ENCODE measurements around the gene RFTN1. TPM values are rescaled to one million over a fixed set of nuclear protein-coding genes. Genes with fewer than 3 reads are reported as not detected.

RFTN1 gene
- total and polyA plus RNA-seq, 2 of the 8 experiments (the other 6 are each of a cell fraction or from before 2014, with no cell fraction given), result 4.6 to 6.7 TPM

DNA sequence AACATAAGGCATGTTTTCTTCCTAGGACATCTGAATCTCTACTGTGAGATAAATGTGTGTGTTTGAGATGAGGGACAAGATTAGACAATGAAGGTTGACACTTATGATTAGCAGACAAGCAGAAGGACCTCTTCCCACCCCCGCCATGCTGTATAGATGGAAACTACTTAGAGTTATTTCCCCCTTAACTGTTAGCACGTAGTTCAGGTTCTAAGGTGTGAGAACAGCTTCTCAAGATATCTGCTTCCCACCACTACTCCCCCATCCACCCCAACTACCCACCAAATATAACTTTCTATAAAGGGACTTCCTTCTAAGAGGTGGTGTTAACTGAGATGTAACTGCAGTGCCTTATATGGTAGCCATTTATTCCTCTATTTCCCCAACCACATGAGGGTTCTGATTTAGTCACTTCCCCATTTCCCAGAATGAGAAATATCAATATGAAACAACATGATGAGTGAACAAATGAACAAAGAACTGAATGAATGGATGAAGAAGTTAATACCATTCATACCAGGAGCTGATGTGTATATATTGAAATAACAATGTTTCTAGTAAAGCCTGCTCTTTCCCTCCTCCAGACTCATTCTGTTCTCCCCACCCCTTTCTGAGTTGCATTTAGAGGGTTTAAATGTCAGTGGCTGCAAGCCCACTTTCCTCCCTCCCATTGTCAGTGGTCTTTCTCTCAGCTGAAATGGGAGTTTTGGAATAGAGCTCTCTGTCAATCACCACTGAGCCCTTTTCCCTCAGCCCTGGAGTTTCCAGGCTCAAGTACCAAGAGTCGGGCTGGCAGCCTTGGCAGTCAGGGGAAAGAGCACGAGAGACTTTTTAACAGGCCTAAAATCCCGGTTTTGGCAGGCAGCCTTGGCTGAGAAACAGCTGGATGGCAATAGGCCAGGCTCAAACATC lies 7.7 kb upstream of the RFTN1 start:
- Histone ChIP-seq H3K27ac (ENCODE audit: low read depth, low read length) (no peak overlapping the region), H3K18ac (ENCODE audit: extremely low read depth, low read length) (no peak overlapping the region), H2BK20ac (ENCODE audit: low read length) (no peak overlapping the region), H3K79me1 (ENCODE audit: low read depth, low read length) (no peaks in the 10 kb centered on the region), H3K4ac (replicated peaks; ENCODE audit: insufficient read length, low read depth, low read length) (no peak overlapping the region), H4K91ac (replicated peaks; ENCODE audit: insufficient read length, low read length) (no peak overlapping the region), H3K4me2 (ENCODE audit: insufficient read depth in 1 of 2, low read depth in 2 of 2, low read length in 2 of 2) (no peak overlapping the region), H3K9me3 (ENCODE audit: insufficient read depth in 2 of 2, low read depth in 1 of 2, low read length in 1 of 2) (0 out of 4 replicates have a peak, but pooled peaks cover 0 to 3% of the 10 kb centered on the region in 2 experiments), H2AFZ (ENCODE audit: low read length) (no peak overlapping the region), H4K8ac (ENCODE audit: extremely low read depth, insufficient read depth, low read length) (no peak overlapping the region), H2BK12ac (ENCODE audit: low read depth, low read length) (no peak overlapping the region), H3K4me3 (ENCODE audit: extremely low read depth in 1 of 4, insufficient read depth in 2 of 4, low read depth in 3 of 4, low read length in 4 of 4) (no peak overlapping the region), H3K79me2 (ENCODE audit: control insufficient read depth in 1 of 2, insufficient read depth in 2 of 2, low read length in 2 of 2) (no peaks in the 10 kb centered on the region), H2AK5ac (ENCODE audit: low read depth, low read length) (no peak overlapping the region), H3K23me2 (ENCODE audit: low read depth, low read length) (no peaks in the 10 kb centered on the region), H4K20me1 (replicated peaks in 1 of 2; ENCODE audit: control insufficient read depth in 1 of 2, insufficient read depth in 2 of 2, low read length in 2 of 2) (no peaks in the 10 kb centered on the region), H3K9ac (replicated peaks in 1 of 4; ENCODE audit: extremely low read depth in 1 of 4, low read depth in 3 of 4, low read length in 3 of 4) (no peak overlapping the region), H3K27me3 (replicated peaks in 1 of 4; ENCODE audit: control insufficient read depth in 3 of 4, extremely low read depth in 1 of 4, insufficient read depth in 3 of 4, low read length in 3 of 4) (no peaks in the 10 kb centered on the region), H3K4me1 (replicated peaks in 1 of 4; ENCODE audit: control insufficient read depth in 3 of 4, insufficient read depth in 4 of 4, low read length in 3 of 4) (peaks cover 0 to 5% (median 2%) of the 10 kb centered on the region in 4 experiments; a peak in 5 of 7 replicates), H3K36me3 (ENCODE audit: control insufficient read depth in 2 of 4, insufficient read depth in 4 of 4, low read length in 3 of 4) (no peaks in the 10 kb centered on the region), H4K5ac (ENCODE audit: insufficient read length, low read depth, low read length) (no peak overlapping the region), H3K56ac (replicated peaks; ENCODE audit: insufficient read length, low read depth, low read length) (no peak overlapping the region), H2BK120ac (replicated peaks; ENCODE audit: low read depth, low read length) (no peak overlapping the region), H2BK15ac (ENCODE audit: low read length) (no peak overlapping the region), H3K14ac (ENCODE audit: insufficient read length) (no peak overlapping the region), H3K23ac (ENCODE audit: insufficient read length) (no peak overlapping the region), H2BK5ac (ENCODE audit: low read depth, low read length) (no peak overlapping the region)
- POLR2A ChIA-PET (ENCODE audit: partially characterized antibody), result interaction anchor here (1.3 kb wide), 1 partner anchor 39 kb away, joined by 3 read pairs; no protein-coding TSS in a partner anchor
- CTCF ChIA-PET (ENCODE audit: partially characterized antibody), result interaction anchor here (0.6 to 1.0 kb wide), 6 partner anchors 81 to 253 kb away, joined by 3 to 4 read pairs (median 3); no protein-coding TSS in a partner anchor
- no peak for DNase-seq (ENCODE audit: low read depth in 1 of 2, low spot score in 2 of 2)
- WGBS, 2 experiments (ENCODE audit: extremely low coverage in 1 of 2, insufficient coverage in 1 of 2, insufficient read length in 1 of 2, insufficient replicate concordance in 2 of 2, low coverage in 1 of 2, low lambda C conversion rate in 2 of 2, missing lambda C conversion rate in 1 of 2), result 73% methylated on average over 5 of the region's 5 CpGs; no CpG with 5 or more reads in 1 of the 2 experiments
- no peak for FAIRE-seq
- no peak for TF ChIP-seq SP4 (IDR thresholded peaks at IDR 0.05; ENCODE audit: low read length)
- TF ChIP-seq SIRT6 (IDR thresholded peaks at IDR 0.05; ENCODE audit: low read length), result no peak

Data from H1 (cell line).